NCI-H2081 (cell line): ENCODE measurements around the gene HSPA1A.
"Not testable (repeated sequence)": the region's sequence is repeated elsewhere in the genome, so short reads cannot be mapped to it uniquely, and the experiment has no call there.

ENCODE experiments used
- DNase-seq, 2 experiments: peaks; one replicate each; lab custom pipeline; 2025; lab: John Stamatoyannopoulos, UW

Gene HSPA1A

GRCh38 chr6:31811645-31812044, 3.7 kb upstream of the HSPA1A start:
- no peak for DNase-seq

DNA sequence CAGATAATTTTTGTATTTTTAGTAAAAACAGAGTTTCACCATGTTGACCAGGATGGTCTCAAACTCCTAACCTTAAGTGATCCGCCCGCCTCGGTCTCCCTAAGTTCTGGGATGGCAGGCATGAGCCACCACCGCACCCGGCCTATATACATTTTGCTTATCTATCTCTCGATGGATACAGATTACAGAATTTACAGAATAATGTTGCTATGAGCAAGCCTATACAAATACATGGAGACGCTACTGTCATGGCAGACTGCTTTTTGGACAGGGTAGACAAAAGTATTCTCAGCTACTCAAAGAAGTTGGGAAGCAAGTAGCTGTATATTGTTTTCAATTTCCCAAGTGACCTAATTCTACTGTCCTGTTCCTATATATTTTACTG, 1.9 kb upstream of the HSPA1A start:
- no peak for DNase-seq

GRCh38 chr6:31814677-31815024, 692 bp upstream of the HSPA1A start:
- peak; percentile 91 to 92 for DNase-seq

- DNase-seq = not testable (repeated sequence)
Measured at GRCh38 chr6:31817133-31817928, 2.0 kb downstream of the HSPA1A start.

- DNase-seq = not testable (repeated sequence)
Measured at GRCh38 chr6:31817929-31818511, 2.7 kb downstream of the HSPA1A start.

GRCh38 chr6:31819871-31820299, 4.5 kb downstream of the HSPA1A start:
- DNase-seq = no peak

DNA sequence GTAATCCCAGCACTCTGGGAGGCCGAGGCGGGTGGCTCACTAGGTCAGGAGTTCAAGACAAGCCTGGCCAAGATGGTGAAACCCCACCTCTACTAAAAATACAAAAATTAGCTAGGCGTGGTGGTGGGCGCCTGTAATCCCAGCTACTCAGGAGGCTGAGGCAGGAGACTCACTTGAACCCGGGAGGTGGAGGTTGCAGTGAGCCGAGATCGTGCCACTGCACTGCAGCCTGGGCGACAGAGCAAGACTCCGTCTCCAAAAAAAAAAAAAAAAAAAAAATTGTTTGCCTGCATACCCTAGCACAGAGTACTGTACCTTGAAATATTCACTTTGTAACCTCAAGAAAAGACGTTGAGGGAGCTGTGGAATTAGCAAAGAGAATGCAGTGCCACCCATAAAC, 5.1 kb downstream of the HSPA1A start:
- not testable (repeated sequence) for DNase-seq

DNA sequence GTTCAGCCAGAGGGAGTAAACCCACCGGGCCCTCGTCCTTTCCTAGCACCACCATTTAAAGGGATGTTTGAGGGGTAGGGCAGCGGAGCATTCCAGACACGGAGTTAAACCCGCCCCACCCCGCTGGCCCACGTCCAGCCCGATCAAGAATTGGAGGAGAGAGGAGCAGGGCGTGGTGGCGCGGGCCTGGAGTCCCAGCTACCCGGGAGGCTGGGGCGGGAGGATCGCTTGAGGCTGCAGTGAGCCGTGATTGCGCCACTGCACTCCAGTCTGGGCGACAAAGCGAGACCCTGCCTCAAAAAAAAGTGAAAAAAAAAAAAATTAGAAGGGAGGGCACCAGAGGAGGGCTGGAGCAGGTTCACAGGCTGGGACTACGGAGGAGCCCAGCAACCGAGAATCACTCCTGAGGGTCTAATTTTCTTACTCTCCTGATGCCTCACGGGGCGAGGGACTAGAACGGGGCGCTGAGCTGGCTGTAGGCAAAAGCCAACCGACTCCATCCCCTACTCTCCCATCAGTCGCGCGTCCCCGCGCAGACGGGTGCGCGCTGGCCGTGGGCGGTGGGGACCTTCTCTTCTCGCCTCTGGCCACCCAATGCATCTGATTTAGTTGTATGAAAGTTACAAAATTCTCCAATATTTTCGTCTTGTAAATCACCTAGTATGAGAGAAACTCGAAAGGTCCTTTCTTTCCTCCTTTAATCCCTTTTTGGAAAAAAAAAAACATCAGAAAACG, 6.1 kb downstream of the HSPA1A start:
- DNase-seq = peak in 1 of 2 experiments; percentile 65

- peak in 1 of 2 experiments; percentile 51 for DNase-seq
Measured at GRCh38 chr6:31822036-31822821, 6.9 kb downstream of the HSPA1A start.

GRCh38 chr6:31823592-31824196, 8.4 kb downstream of the HSPA1A start:
- not testable (repeated sequence) for DNase-seq

DNA sequence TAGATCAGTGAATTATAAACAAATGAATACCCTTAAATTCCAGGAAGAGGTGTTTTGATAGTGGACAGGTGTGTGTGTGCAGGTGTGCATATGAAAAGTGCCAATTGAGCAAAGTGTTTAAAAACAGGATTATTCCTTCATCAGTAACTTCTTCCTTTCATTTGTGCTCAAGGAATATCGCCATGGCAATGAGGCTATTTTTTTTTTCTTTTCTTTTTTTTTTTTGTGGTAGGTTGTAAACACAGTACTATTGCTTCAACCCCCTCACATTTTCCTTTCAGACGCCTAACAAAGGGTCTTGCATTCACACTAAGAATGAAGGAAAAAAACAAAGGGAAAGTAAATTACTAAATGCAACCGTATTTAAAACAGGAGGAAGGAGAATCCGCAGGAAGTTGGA, 10.2 kb downstream of the HSPA1A start:
- no peak for DNase-seq

DNA sequence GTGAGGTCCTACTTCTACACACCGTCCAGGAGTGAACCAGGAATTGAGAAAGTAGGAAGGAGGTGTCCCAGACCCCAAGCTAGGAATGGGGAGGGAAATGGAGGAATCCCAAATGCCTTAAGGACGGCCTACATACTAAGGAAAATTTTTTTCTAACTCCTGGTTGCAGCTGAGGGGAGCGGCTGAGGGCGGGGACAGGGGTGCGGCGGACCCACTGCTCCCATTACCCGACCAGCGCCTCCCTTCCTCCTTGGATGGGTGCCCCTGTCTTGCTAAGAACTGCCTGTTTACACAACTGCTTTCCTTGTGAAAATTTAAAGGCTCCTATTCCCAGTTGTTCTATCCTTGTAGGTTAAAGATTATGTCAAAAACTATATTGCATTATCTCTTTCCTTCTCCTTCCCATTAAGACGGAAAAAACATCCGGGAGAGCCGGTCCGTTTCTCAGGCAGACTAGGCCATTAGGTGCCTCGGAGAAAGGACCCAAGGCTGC, 11.5 kb downstream of the HSPA1A start:
- DNase-seq = peak in 1 of 2 experiments; percentile 64

DNA sequence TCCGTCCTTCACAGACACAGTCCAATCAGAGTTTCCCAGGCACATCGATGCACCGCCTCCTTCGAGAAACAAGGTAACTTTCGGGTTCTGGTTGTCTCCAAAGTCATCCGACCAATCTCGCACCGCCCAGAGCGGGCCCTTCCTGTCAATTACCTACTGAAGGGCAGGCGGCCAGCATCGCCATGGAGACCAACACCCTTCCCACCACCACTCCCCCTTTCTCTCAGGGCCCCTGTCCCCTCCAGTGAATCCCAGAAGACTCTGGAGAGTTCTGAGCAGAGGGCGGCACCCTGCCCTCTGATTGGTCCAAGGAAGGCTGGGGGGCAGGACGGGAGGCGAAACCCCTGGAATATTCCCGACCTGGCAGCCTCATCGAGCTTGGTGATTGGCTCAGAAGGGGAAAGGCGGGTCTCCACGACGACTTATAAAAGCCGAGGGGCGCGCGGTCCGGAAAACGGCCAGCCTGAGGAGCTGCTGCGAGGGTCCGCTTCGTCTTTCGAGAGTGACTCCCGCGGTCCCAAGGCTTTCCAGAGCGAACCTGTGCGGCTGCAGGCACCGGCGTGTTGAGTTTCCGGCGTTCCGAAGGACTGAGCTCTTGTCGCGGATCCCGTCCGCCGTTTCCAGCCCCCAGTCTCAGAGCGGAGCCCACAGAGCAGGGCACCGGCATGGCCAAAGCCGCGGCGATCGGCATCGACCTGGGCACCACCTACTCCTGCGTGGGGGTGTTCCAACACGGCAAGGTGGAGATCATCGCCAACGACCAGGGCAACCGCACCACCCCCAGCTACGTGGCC, 12.1 kb downstream of the HSPA1A start, which contains the start of gene HSPA1B:
TSS of gene HSPA1B (plus strand) at position 453 of the 794 bp plus-strand sequence. CDS start at position 666, 213 bp downstream.
- peak; percentile 98 to 99 for DNase-seq

DNA sequence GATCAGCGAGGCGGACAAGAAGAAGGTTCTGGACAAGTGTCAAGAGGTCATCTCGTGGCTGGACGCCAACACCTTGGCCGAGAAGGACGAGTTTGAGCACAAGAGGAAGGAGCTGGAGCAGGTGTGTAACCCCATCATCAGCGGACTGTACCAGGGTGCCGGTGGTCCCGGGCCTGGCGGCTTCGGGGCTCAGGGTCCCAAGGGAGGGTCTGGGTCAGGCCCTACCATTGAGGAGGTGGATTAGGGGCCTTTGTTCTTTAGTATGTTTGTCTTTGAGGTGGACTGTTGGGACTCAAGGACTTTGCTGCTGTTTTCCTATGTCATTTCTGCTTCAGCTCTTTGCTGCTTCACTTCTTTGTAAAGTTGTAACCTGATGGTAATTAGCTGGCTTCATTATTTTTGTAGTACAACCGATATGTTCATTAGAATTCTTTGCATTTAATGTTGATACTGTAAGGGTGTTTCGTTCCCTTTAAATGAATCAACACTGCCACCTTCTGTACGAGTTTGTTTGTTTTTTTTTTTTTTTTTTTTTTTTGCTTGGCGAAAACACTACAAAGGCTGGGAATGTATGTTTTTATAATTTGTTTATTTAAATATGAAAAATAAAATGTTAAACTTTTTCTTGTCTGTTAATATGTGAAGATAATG, 14.4 kb downstream of the HSPA1A start:
- DNase-seq = peak in 1 of 2 experiments; percentile 48

GRCh38 chr6:31830886-31831335, 15.6 kb downstream of the HSPA1A start:
- DNase-seq = no peak

DNA sequence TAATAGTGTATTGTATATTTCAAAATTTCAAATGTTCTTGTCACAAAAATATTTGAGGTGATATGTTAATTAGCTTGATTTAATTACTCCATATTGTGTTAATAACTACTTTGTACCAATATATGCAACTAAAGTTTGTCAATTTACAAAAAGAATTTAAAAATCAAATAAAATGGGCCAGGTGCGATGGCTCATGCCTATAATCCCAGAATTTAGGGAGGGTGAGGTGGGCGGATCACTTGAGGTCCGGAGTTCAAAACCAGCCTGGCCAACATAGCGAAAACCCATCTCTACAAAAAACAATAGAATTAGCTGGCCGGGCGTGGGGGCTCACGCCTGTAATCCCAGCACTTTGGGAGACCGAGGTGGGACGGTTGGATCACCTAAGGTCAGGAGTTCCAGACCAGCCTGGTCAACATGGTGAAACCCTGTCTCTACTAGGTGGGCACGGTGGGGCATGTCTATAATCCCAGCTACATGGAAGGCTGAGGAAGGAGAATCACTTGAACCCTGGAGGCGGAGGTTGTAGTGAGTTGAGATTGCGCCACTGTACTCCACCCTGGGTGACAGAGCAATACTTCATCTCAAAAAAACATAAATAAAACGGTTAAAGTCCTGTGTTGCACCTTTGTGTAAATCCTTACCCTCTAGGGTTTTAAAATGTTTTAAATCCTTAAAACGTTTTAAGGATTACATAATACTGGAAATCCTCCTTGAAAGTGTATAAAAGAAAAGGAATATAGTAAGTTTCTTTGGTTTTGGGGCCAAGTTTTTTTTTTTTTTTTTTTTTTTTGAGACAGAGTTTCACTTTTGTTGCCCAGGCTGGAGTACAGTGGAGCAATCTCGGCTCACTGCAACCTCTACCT, 16.2 kb downstream of the HSPA1A start:
- DNase-seq = no peak

- DNase-seq = peak; percentile 84 to 92
Measured at GRCh38 chr6:31834367-31835250, 19.3 kb downstream of the HSPA1A start.

GRCh38 chr6:31836047-31836473, 20.7 kb downstream of the HSPA1A start:
- DNase-seq = peak in 1 of 2 experiments; percentile 47
